Bronchial epithelial cell (primary cell): ENCODE results near the gene TAMM41. TPM values are rescaled to one million over a fixed set of nuclear protein-coding genes. Genes with fewer than 3 reads are reported as not detected.

Experiments used
- DNase-seq: peaks from one replicate; pipeline ENCODE4 v3.0.0-alpha.2; 2010; ENCODE audit warnings: low read depth
- FAIRE-seq: peaks from 2 replicates; lab custom pipeline; 2011; peaks lifted over from hg19 to GRCh38; lab: Jason Lieb, UNC
- H3K27me3 ChIP-seq: 2 replicates; pipeline ENCODE4 v1.5.1; 2011; ENCODE audit warnings: low read length; ENCODE audit not compliant: control insufficient read depth, insufficient read depth
- H3K36me3 ChIP-seq: 2 replicates; pipeline ENCODE4 v1.5.1; 2011; ENCODE audit warnings: low read length; ENCODE audit not compliant: control insufficient read depth, insufficient read depth
- H3K4me3 ChIP-seq: 2 replicates; pipeline ENCODE4 v1.5.1; 2011; ENCODE audit warnings: mild to moderate bottlenecking, low read depth, low read length, control low read depth
- CTCF ChIP-seq: IDR thresholded peaks from 2 replicates; pipeline ENCODE4 v1.5.1; 2011; ENCODE audit warnings: mild to moderate bottlenecking, moderate library complexity, low read length, control low read depth, inconsistent platforms; ENCODE audit not compliant: insufficient read depth, severe bottlenecking
- total RNA-seq: library from RNA; depleted of rRNA; stranded (reverse); fragments of >200 nt; gene quantifications from 2 replicates; pipeline ENCODE4 v1.2.1, GENCODE V29; 2014

The TAMM41 gene
- total RNA-seq, 1 donor from 2014 or later, result 3.9 TPM

- H3K4me3 ChIP-seq, result no peak overlapping the region
- peaks cover 19% of the 10 kb centered on the region for H3K36me3 ChIP-seq
- TF ChIP-seq CTCF, result no peak
- H3K27me3 ChIP-seq, result no peaks in the 10 kb centered on the region
- DNase-seq (no peak), FAIRE-seq (no peak)
Observed at GRCh38 chr3:11832981-11833905, 13.4 kb downstream of the TAMM41 start.

GRCh38 chr3:11829416-11829815, 17.3 kb downstream of the TAMM41 start:
- no peak for TF ChIP-seq CTCF
- no peak for DNase-seq
- FAIRE-seq, result no peak
- Histone ChIP-seq H3K27me3 (no peaks in the 10 kb centered on the region), H3K36me3 (peaks cover 21% of the 10 kb centered on the region), H3K4me3 (no peak overlapping the region)

- no peak for DNase-seq
- H3K36me3 ChIP-seq, result peaks cover 21% of the 10 kb centered on the region
- no peak for TF ChIP-seq CTCF
- no peak for FAIRE-seq
- no peak overlapping the region for H3K4me3 ChIP-seq
- H3K27me3 ChIP-seq, result no peaks in the 10 kb centered on the region
Observed at GRCh38 chr3:11826628-11827265, 19.9 kb downstream of the TAMM41 start.

- FAIRE-seq (no peak), DNase-seq (no peak)
- no peak for TF ChIP-seq CTCF
- no peak overlapping the region for H3K4me3 ChIP-seq
- peaks cover 19% of the 10 kb centered on the region for H3K36me3 ChIP-seq
- no peaks in the 10 kb centered on the region for H3K27me3 ChIP-seq
Observed at GRCh38 chr3:11825301-11825700, 21.4 kb downstream of the TAMM41 start.

GRCh38 chr3:11820531-11821041, 26.1 kb downstream of the TAMM41 start:
- FAIRE-seq (no peak), DNase-seq (no peak)
- Histone ChIP-seq H3K27me3 (no peaks in the 10 kb centered on the region), H3K36me3 (peaks cover 8% of the 10 kb centered on the region), H3K4me3 (no peak overlapping the region)
- TF ChIP-seq CTCF, result no peak
